WTC11 (cell line): ENCODE results near the gene JAKMIP1. TPM values are rescaled to one million over a fixed set of nuclear protein-coding genes. Genes with fewer than 3 reads are reported as not detected.
A peak's percentile ranks its signal among the peaks of the same experiment; 100 is the strongest.

Source experiments
- ATAC-seq: fragments of 200-7000 bp; cut with Tn5 transposase; 2 replicates; pipeline ENCODE4 v1.10.0; 2021; ENCODE audit warnings: mild to moderate bottlenecking, moderate library complexity
- CTCF ChIA-PET: fragments of 300-600 bp; sonication (Branson Sonifier 250); formaldehyde crosslinking; loops from one replicate; lab custom pipeline; 2021; ENCODE audit warnings: antibody characterized with exemption; lab: Charles Lee
- POLR2A ChIA-PET: fragments of 350-600 bp; sonication (Branson Sonifier 250); formaldehyde crosslinking; loops from one replicate; lab custom pipeline; 2021; ENCODE audit warnings: antibody characterized with exemption; lab: Charles Lee
- DNase-seq: peaks from one replicate; pipeline ENCODE4 v3.0.0; 2021; ENCODE audit warnings: low spot score
- H3K27ac Mint-ChIP-seq: 2 replicates; pipeline ENCODE4 v1.8.0; 2021; ENCODE audit warnings: mixed read lengths
- H3K27me3 Mint-ChIP-seq: 2 replicates; pipeline ENCODE4 v1.8.0; 2021; ENCODE audit warnings: low read depth, mild to moderate bottlenecking, moderate library complexity, mixed read lengths
- H3K36me3 Mint-ChIP-seq: 2 replicates; pipeline ENCODE4 v1.8.0; 2021; ENCODE audit warnings: mixed read lengths
- H3K4me1 Mint-ChIP-seq: 2 replicates; pipeline ENCODE4 v1.8.0; 2022; ENCODE audit warnings: mixed read lengths
- H3K4me3 Mint-ChIP-seq: 2 replicates; pipeline ENCODE4 v1.8.0; 2021; ENCODE audit warnings: mild to moderate bottlenecking, moderate library complexity, mixed read lengths
- H3K9me3 Mint-ChIP-seq: 2 replicates; pipeline ENCODE4 v1.8.0; 2021; ENCODE audit warnings: mixed read lengths
- ATF1 ChIP-seq: sonication (generic); formaldehyde crosslinking; IDR thresholded peaks from 2 replicates; pipeline ENCODE4 v1.8.1; 2023; ENCODE audit warnings: mild to moderate bottlenecking, moderate library complexity, missing genetic modification reagents
- CBFB ChIP-seq: sonication (generic); formaldehyde crosslinking; IDR thresholded peaks from 2 replicates; pipeline ENCODE4 v1.8.1; 2022; ENCODE audit warnings: mild to moderate bottlenecking, low read depth, missing genetic modification reagents
- CREB1 ChIP-seq: sonication (generic); formaldehyde crosslinking; IDR thresholded peaks from 2 replicates; pipeline ENCODE4 v1.8.0; 2023; ENCODE audit warnings: mild to moderate bottlenecking, missing genetic modification reagents
- CREM ChIP-seq: sonication (generic); formaldehyde crosslinking; IDR thresholded peaks from 2 replicates; pipeline ENCODE4 v1.8.1; 2022; ENCODE audit warnings: mild to moderate bottlenecking, missing genetic modification reagents, moderate library complexity
- EMX1 ChIP-seq: fragments of 250-450 bp; sonication (Bioruptor Pico); IDR thresholded peaks from 2 replicates; pipeline ENCODE4 v1.8.0; 2021; ENCODE audit warnings: mild to moderate bottlenecking
- ETV6 ChIP-seq: sonication (generic); formaldehyde crosslinking; IDR thresholded peaks from 2 replicates; pipeline ENCODE4 v1.8.1; 2022; ENCODE audit warnings: mild to moderate bottlenecking, missing genetic modification reagents
- FOXP1 ChIP-seq: sonication (generic); formaldehyde crosslinking; IDR thresholded peaks from 2 replicates; pipeline ENCODE4 v1.8.0; 2022; ENCODE audit warnings: missing genetic modification reagents, mild to moderate bottlenecking, moderate library complexity, borderline replicate concordance
- IRF1 ChIP-seq: sonication (generic); formaldehyde crosslinking; IDR thresholded peaks from 2 replicates; pipeline ENCODE4 v1.8.0; 2023; ENCODE audit warnings: missing genetic modification reagents
- JAZF1 ChIP-seq: fragments of 250-450 bp; sonication (Bioruptor Pico); IDR thresholded peaks from 2 replicates; pipeline ENCODE4 v1.9.0; 2021; ENCODE audit warnings: moderate library complexity, mild to moderate bottlenecking, inconsistent platforms
- NR2C2 ChIP-seq: sonication (generic); formaldehyde crosslinking; IDR thresholded peaks from 2 replicates; pipeline ENCODE4 v1.8.0; 2022; ENCODE audit warnings: mild to moderate bottlenecking, missing genetic modification reagents
- SMAD3 ChIP-seq: sonication (generic); formaldehyde crosslinking; IDR thresholded peaks from 2 replicates; pipeline ENCODE4 v1.8.0; 2022; ENCODE audit warnings: missing genetic modification reagents, mild to moderate bottlenecking, borderline replicate concordance
- ZNF263 ChIP-seq: sonication (generic); formaldehyde crosslinking; IDR thresholded peaks from 2 replicates; pipeline ENCODE4 v1.8.1; 2022; ENCODE audit warnings: low read depth, mild to moderate bottlenecking, moderate library complexity, missing genetic modification reagents
- ZNF317 ChIP-seq: sonication (generic); formaldehyde crosslinking; IDR thresholded peaks from 2 replicates; pipeline ENCODE4 v1.8.1; 2023; ENCODE audit warnings: low read depth, mild to moderate bottlenecking, moderate library complexity, missing genetic modification reagents, borderline replicate concordance
- ZNF423 ChIP-seq: fragments of 250-450 bp; sonication (Bioruptor Pico); IDR thresholded peaks from 2 replicates; pipeline ENCODE4 v2.1.2; 2022; ENCODE audit warnings: mild to moderate bottlenecking, moderate library complexity
- ZNF532 ChIP-seq: fragments of 250-450 bp; sonication (Bioruptor Pico); IDR thresholded peaks from 2 replicates; pipeline ENCODE4 v1.9.0; 2021; ENCODE audit warnings: mild to moderate bottlenecking, borderline replicate concordance
- total RNA-seq: library from RNA; stranded (reverse); gene quantifications from 3 replicates; pipeline ENCODE4 v1.2.3, GENCODE V29; 2021
- TF ChIP-seq, protein P1 (sequence below): sonication (generic); formaldehyde crosslinking; IDR thresholded peaks from 2 replicates; pipeline ENCODE4 v1.8.0; 2022; ENCODE audit warnings: mild to moderate bottlenecking, missing genetic modification reagents
- TF ChIP-seq, protein P2 (sequence below): sonication (generic); formaldehyde crosslinking; IDR thresholded peaks from 2 replicates; pipeline ENCODE4 v1.8.1; 2022; ENCODE audit warnings: low read depth, mild to moderate bottlenecking, moderate library complexity, missing genetic modification reagents, borderline replicate concordance
- TF ChIP-seq, protein P3 (sequence below): sonication (generic); formaldehyde crosslinking; IDR thresholded peaks from 2 replicates; pipeline ENCODE4 v1.8.1; 2023; ENCODE audit warnings: mild to moderate bottlenecking, missing genetic modification reagents, moderate library complexity
- TF ChIP-seq, protein P4 (sequence below): sonication (generic); formaldehyde crosslinking; IDR thresholded peaks from 2 replicates; pipeline ENCODE4 v1.8.0; 2022; ENCODE audit warnings: missing genetic modification reagents

Gene JAKMIP1
- total RNA-seq, 1 experiment from 2014 or later = 4.0 TPM

- no peak overlapping the region for H3K27ac Mint-ChIP-seq
- ChIA-PET POLR2A (no interaction called here), CTCF (interaction anchor here (0.8 to 2.6 kb wide), 2 partner anchors 35 to 276 kb away, joined by 3 to 8 read pairs; no protein-coding TSS in a partner anchor)
- no peak overlapping the region for H3K4me3 Mint-ChIP-seq
- H3K36me3 Mint-ChIP-seq = peaks cover 24% of the 10 kb centered on the region
- DNase-seq (no peak), ATAC-seq (no peak)
- H3K27me3 Mint-ChIP-seq = no peaks in the 10 kb centered on the region
- H3K4me1 Mint-ChIP-seq = no peaks in the 10 kb centered on the region
- peaks cover 20% of the 10 kb centered on the region for H3K9me3 Mint-ChIP-seq
- TF ChIP-seq, protein P1, sequence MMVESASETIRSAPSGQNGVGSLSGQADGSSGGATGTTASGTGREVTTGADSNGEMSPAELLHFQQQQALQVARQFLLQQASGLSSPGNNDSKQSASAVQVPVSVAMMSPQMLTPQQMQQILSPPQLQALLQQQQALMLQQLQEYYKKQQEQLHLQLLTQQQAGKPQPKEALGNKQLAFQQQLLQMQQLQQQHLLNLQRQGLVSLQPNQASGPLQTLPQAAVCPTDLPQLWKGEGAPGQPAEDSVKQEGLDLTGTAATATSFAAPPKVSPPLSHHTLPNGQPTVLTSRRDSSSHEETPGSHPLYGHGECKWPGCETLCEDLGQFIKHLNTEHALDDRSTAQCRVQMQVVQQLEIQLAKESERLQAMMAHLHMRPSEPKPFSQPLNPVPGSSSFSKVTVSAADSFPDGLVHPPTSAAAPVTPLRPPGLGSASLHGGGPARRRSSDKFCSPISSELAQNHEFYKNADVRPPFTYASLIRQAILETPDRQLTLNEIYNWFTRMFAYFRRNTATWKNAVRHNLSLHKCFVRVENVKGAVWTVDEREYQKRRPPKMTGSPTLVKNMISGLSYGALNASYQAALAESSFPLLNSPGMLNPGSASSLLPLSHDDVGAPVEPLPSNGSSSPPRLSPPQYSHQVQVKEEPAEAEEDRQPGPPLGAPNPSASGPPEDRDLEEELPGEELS = no peak
These were observed 145.3 kb downstream of the JAKMIP1 start for GRCh38 chr4:6055030-6055429.

DNA sequence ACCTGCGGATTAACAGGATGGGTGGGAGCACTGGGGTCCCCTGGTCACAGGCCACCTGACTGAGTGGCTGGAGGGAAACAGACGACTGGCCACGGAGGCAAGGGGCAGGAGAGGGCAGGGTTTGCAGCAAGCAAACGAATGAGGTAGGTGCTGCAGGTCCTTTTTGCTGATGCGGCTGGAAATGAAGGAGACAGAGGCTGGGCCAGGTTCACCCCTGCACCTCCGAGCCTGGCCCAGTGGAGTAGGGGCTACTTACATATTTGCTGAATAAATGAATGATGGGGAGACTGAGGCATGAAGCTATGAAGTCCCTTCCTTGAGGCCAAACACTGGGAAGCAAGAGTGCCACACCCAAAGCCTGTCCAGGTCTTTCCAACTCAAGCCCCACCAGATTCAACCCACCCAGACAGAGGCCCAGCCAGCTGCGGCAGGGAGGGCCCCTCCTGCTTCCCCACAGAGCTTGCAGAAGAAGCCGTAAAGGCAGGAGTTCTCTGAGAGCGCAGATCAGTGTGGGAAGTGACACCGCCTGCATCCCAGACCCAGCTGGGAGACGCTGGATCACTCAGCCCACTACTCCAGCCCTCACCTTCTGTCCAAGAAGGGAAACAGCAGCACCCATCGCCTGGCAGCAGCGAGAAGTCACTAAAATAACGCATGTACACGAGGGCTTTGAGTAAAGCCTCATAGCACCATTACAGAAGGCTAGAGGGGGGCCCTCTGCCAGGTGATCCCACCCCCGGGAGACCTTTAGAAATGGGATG is 146.0 kb downstream of the JAKMIP1 start:
- Mint-ChIP-seq H3K27me3 (no peaks in the 10 kb centered on the region), H3K27ac (no peak overlapping the region), H3K4me3 (no peak overlapping the region), H3K9me3 (peaks cover 17% of the 10 kb centered on the region), H3K4me1 (no peaks in the 10 kb centered on the region), H3K36me3 (peaks cover 17% of the 10 kb centered on the region)
- DNase-seq (no peak), ATAC-seq (peak; percentile 32)
- ChIA-PET CTCF (interaction anchor here (0.6 to 2.6 kb wide), 3 partner anchors 34 to 277 kb away, joined by 3 to 8 read pairs (median 3); no protein-coding TSS in a partner anchor), POLR2A (no interaction called here)
- TF ChIP-seq JAZF1 (CRISPR knock-in tag) (no peak), IRF1 (CRISPR knock-in tag) (no peak), CBFB (CRISPR knock-in tag) (no peak), SMAD3 (CRISPR knock-in tag) (no peak), FOXP1 (CRISPR knock-in tag) (no peak), CREM (CRISPR knock-in tag) (no peak), ZNF423 (CRISPR knock-in tag) (no peak), CREB1 (no peak), EMX1 (CRISPR knock-in tag) (no peak)
- TF ChIP-seq, protein P2, sequence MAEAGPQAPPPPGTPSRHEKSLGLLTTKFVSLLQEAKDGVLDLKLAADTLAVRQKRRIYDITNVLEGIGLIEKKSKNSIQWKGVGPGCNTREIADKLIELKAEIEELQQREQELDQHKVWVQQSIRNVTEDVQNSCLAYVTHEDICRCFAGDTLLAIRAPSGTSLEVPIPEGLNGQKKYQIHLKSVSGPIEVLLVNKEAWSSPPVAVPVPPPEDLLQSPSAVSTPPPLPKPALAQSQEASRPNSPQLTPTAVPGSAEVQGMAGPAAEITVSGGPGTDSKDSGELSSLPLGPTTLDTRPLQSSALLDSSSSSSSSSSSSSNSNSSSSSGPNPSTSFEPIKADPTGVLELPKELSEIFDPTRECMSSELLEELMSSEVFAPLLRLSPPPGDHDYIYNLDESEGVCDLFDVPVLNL (CRISPR knock-in tag) = no peak
- TF ChIP-seq, protein P3, sequence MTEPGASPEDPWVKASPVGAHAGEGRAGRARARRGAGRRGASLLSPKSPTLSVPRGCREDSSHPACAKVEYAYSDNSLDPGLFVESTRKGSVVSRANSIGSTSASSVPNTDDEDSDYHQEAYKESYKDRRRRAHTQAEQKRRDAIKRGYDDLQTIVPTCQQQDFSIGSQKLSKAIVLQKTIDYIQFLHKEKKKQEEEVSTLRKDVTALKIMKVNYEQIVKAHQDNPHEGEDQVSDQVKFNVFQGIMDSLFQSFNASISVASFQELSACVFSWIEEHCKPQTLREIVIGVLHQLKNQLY (CRISPR knock-in tag) = no peak

- Mint-ChIP-seq H3K27ac (no peak overlapping the region), H3K27me3 (no peaks in the 10 kb centered on the region), H3K9me3 (peaks cover 5% of the 10 kb centered on the region), H3K4me3 (no peak overlapping the region), H3K4me1 (no peaks in the 10 kb centered on the region), H3K36me3 (peaks cover 4% of the 10 kb centered on the region; the same call in 1 of the 2 replicates)
- CTCF ChIA-PET = interaction anchor here (2.6 kb wide), 1 partner anchor 279 kb away, joined by 8 read pairs; no protein-coding TSS in a partner anchor
- POLR2A ChIA-PET = no interaction called here
- DNase-seq = no peak
- ATAC-seq = no peak
- no peak for TF ChIP-seq NR2C2 (CRISPR knock-in tag)
- TF ChIP-seq ZNF317 (CRISPR knock-in tag) = no peak
- no peak for TF ChIP-seq ATF1 (CRISPR knock-in tag)
- no peak for TF ChIP-seq ETV6 (CRISPR knock-in tag)
- no peak for TF ChIP-seq ZNF263 (CRISPR knock-in tag)
- TF ChIP-seq, protein P4, sequence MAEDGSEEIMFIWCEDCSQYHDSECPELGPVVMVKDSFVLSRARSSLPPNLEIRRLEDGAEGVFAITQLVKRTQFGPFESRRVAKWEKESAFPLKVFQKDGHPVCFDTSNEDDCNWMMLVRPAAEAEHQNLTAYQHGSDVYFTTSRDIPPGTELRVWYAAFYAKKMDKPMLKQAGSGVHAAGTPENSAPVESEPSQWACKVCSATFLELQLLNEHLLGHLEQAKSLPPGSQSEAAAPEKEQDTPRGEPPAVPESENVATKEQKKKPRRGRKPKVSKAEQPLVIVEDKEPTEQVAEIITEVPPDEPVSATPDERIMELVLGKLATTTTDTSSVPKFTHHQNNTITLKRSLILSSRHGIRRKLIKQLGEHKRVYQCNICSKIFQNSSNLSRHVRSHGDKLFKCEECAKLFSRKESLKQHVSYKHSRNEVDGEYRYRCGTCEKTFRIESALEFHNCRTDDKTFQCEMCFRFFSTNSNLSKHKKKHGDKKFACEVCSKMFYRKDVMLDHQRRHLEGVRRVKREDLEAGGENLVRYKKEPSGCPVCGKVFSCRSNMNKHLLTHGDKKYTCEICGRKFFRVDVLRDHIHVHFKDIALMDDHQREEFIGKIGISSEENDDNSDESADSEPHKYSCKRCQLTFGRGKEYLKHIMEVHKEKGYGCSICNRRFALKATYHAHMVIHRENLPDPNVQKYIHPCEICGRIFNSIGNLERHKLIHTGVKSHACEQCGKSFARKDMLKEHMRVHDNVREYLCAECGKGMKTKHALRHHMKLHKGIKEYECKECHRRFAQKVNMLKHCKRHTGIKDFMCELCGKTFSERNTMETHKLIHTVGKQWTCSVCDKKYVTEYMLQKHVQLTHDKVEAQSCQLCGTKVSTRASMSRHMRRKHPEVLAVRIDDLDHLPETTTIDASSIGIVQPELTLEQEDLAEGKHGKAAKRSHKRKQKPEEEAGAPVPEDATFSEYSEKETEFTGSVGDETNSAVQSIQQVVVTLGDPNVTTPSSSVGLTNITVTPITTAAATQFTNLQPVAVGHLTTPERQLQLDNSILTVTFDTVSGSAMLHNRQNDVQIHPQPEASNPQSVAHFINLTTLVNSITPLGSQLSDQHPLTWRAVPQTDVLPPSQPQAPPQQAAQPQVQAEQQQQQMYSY (CRISPR knock-in tag) = no peak
- no peak for TF ChIP-seq ZNF532
These were observed 147.7 kb downstream of the JAKMIP1 start for GRCh38 chr4:6052679-6053078.
